Neutrophil (primary cell): ENCODE measurements around the gene GJB4.

Experiments used
- H3K27ac ChIP-seq: fragments of 200-600 bp; sonication (generic); 2 replicates; pipeline ENCODE4 v1.5.1; 2016; ENCODE audit warnings: mild to moderate bottlenecking, moderate library complexity
- H3K27me3 ChIP-seq: fragments of 200-600 bp; sonication (generic); 2 replicates; pipeline ENCODE4 v1.6.0; 2016; ENCODE audit warnings: mild to moderate bottlenecking
- H3K36me3 ChIP-seq: fragments of 200-600 bp; sonication (generic); 2 replicates; pipeline ENCODE4 v1.5.1; 2017
- H3K4me1 ChIP-seq, 2 experiments: fragments of 200-600 bp in 1 of 2; sonication (generic) in 1 of 2; 1 replicate in 1 of 2; 2 replicates in 1 of 2; pipeline versions ENCODE4 v1.5.1 to v1.6.1; 2013 to 2016; ENCODE audit warnings: low read depth in 1 of 2, low read length in 1 of 2, mild to moderate bottlenecking in 1 of 2, moderate library complexity in 1 of 2; ENCODE audit not compliant: control insufficient read depth in 1 of 2, insufficient read depth in 1 of 2
- H3K4me3 ChIP-seq, 2 experiments: fragments of 200-600 bp in 1 of 2; sonication (generic) in 1 of 2; 1 replicate in 1 of 2; 2 replicates in 1 of 2; pipeline ENCODE4 v1.5.1; 2013 to 2016; ENCODE audit warnings: low read depth in 1 of 2, low read length in 1 of 2, mild to moderate bottlenecking in 1 of 2, moderate library complexity in 1 of 2
- H3K9me3 ChIP-seq: fragments of 200-600 bp; sonication (generic); 2 replicates; pipeline ENCODE4 v1.5.1; 2016
- CTCF ChIP-seq: fragments of 200-600 bp; sonication (generic); IDR thresholded peaks from 2 replicates; pipeline ENCODE4 v1.5.1; 2016; ENCODE audit warnings: antibody characterized with exemption

The GJB4 gene

GRCh38 chr1:34785231-34785874 is 25.8 kb downstream of the GJB4 start:
- H3K4me3 ChIP-seq = no peak overlapping the region
- TF ChIP-seq CTCF = no peak
- H3K27ac ChIP-seq = no peak overlapping the region
- no peaks in the 10 kb centered on the region for H3K36me3 ChIP-seq
- H3K4me1 ChIP-seq = no peaks in the 10 kb centered on the region
- H3K27me3 ChIP-seq = peaks cover 66% of the 10 kb centered on the region
- H3K9me3 ChIP-seq = no peaks in the 10 kb centered on the region

DNA sequence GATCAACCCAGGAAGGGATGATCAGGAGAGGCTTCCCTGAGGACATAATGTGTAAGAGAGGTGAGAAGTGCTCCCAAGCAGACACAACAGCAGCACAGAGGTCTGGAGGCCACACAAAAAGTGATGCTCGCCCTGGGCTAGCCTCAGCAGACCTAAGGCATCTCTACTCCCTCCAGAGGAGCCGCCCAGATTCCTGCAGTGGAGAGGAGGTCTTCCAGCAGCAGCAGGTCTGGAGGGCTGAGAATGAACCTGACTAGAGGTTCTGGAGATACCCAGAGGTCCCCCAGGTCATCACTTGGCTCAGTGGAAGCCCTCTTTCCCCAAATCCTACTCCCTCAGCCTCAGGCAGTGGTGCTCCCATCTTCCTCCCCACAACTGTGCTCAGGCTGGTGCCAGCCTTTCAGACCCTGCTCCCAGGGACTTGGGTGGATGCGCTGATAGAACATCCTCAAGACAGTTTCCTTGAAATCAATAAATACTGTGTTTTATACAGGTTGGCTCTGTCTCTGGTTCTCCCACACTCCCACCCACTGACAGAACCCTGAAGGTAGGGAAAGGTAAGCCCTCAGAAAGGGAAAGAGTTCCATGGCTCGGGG is 26.4 kb downstream of the GJB4 start:
- Histone ChIP-seq H3K36me3 (no peaks in the 10 kb centered on the region), H3K4me3 (no peak overlapping the region), H3K9me3 (no peaks in the 10 kb centered on the region), H3K27ac (no peak overlapping the region), H3K4me1 (no peaks in the 10 kb centered on the region), H3K27me3 (peaks cover 66% of the 10 kb centered on the region)
- TF ChIP-seq CTCF = no peak

- H3K9me3 ChIP-seq = no peaks in the 10 kb centered on the region
- no peaks in the 10 kb centered on the region for H3K4me1 ChIP-seq
- no peak overlapping the region for H3K4me3 ChIP-seq
- no peaks in the 10 kb centered on the region for H3K36me3 ChIP-seq
- H3K27me3 ChIP-seq = peaks cover 66% of the 10 kb centered on the region
- TF ChIP-seq CTCF = no peak
- H3K27ac ChIP-seq = no peak overlapping the region
Measured at GRCh38 chr1:34786521-34787325, 27.2 kb downstream of the GJB4 start.

DNA sequence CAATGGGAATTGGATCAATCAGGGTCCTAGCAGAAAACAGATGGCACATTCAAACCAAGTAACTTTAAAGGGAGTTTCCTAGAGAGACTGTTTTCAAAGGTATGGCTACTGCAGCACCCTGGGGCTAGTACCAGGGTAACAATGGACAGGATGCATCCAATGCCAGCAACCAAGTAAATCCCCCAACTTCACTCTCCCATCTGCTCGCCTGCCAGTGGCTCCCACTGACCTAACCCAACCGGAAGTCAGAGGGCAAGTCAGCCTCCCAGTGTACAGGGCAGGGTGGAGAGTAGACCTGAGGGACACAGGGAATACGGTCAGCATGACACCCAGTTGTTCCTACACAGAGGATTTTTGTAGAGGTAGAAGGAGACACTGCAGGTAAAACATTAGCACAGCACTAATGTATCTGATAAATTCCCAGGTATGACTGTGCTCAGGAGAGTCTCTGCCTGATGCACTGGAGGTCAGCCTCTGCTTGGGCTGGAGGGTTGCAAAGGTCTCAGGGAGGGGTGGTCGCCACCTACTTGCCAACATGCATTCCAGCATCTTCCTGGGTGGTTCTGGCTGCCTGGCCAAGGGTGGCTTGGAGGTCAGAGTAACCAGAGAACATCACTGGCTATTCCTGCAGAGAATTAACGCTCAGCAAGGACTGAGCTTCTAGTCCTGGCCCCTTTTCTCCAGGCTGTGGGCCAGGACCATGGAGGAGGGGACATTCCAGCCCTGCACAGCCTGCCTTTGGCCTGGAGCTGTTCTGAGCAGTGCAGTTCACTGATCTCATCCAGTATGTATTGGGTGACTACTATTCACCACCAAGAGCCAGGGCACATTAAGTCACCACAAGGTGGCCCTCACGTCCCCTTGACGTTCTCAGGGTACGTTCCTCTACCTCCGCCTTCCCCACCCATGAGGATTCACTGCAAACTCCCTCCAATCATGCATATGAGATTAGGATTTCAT is 28.2 kb downstream of the GJB4 start:
- H3K4me3 ChIP-seq = no peak overlapping the region
- H3K9me3 ChIP-seq = no peaks in the 10 kb centered on the region
- TF ChIP-seq CTCF = no peak
- H3K4me1 ChIP-seq = no peaks in the 10 kb centered on the region
- H3K27me3 ChIP-seq = peaks cover 66% of the 10 kb centered on the region
- no peaks in the 10 kb centered on the region for H3K36me3 ChIP-seq
- no peak overlapping the region for H3K27ac ChIP-seq

GRCh38 chr1:34790985-34791384 is 31.4 kb downstream of the GJB4 start:
- Histone ChIP-seq H3K36me3 (no peaks in the 10 kb centered on the region), H3K4me1 (no peaks in the 10 kb centered on the region), H3K27me3 (peaks cover 72% of the 10 kb centered on the region), H3K9me3 (no peaks in the 10 kb centered on the region), H3K27ac (no peak overlapping the region), H3K4me3 (no peak overlapping the region)
- no peak for TF ChIP-seq CTCF
